ENCODE results near the gene SHC2. TPM values are rescaled to one million over a fixed set of nuclear protein-coding genes. Genes with fewer than 3 reads are reported as not detected.

SHC2 gene
- 0.82 to 1.1 TPM (median 0.95 TPM) in 5 replicates for total RNA-seq (2022; extraction: Qiagen RNA extraction; ENCODE audit: low read depth)

GRCh38 chr19:460877-461720 lies at the start of gene SHC2:
SHC2 (minus strand) TSS chr19:461033; CDS start chr19:460996, 37 bp downstream.

GRCh38 chr19:507286-508203 lies 46.7 kb upstream of the SHC2 start, which contains the start of gene TPGS1:
TPGS1 (plus strand) TSS chr19:507497; CDS start chr19:507507, 10 bp downstream.

GRCh38 chr19:496112-496665 lies 35.4 kb upstream of the SHC2 start, which contains the start of gene MADCAM1:
MADCAM1 (plus strand) TSS chr19:496486; CDS start chr19:496500, 14 bp downstream.

GRCh38 chr19:408902-409515 lies 51.8 kb downstream of the SHC2 start, which contains the start of gene C2CD4C:
C2CD4C (minus strand) TSS chr19:409147; CDS start chr19:408361, 786 bp downstream.

Other genes starting within 250 kb of the SHC2 start
- 89.1 to 113 TPM (median 104 TPM) in 5 replicates for gene PLPP2, start 169.6 kb downstream of the SHC2 start, total RNA-seq (2022; extraction: Qiagen RNA extraction; ENCODE audit: low read depth)
- gene MIER2, start 116.2 kb downstream of the SHC2 start, total RNA-seq (2022; extraction: Qiagen RNA extraction; ENCODE audit: low read depth), result 17.8 to 23.8 TPM (median 19.7 TPM) in 5 replicates
- gene C2CD4C, start 51.9 kb downstream of the SHC2 start, total RNA-seq (2022; extraction: Qiagen RNA extraction; ENCODE audit: low read depth), result 0.22 to 0.60 TPM (median 0.58 TPM) in 5 replicates
- 0.17 to 0.42 TPM (median 0.31 TPM) in 5 replicates for gene MADCAM1, start 35.5 kb upstream of the SHC2 start, total RNA-seq (2022; extraction: Qiagen RNA extraction; ENCODE audit: low read depth)
- 10.7 to 15.7 TPM (median 14.1 TPM) in 5 replicates for gene TPGS1, start 46.5 kb upstream of the SHC2 start, total RNA-seq (2022; extraction: Qiagen RNA extraction; ENCODE audit: low read depth)
- gene CDC34, start 70.7 kb upstream of the SHC2 start, total RNA-seq (2022; extraction: Qiagen RNA extraction; ENCODE audit: low read depth), result 67.0 to 104 TPM (median 93.1 TPM) in 5 replicates
- 0.23 to 0.31 TPM (median 0.26 TPM) in 5 replicates for gene GZMM, start 83.0 kb upstream of the SHC2 start, total RNA-seq (2022; extraction: Qiagen RNA extraction; ENCODE audit: low read depth)
- gene BSG, start 111.6 kb upstream of the SHC2 start, total RNA-seq (2022; extraction: Qiagen RNA extraction; ENCODE audit: low read depth), result 669 to 733 TPM (median 672 TPM) in 5 replicates
- 30.9 to 43.9 TPM (median 36.4 TPM) in 5 replicates for gene HCN2, start 128.8 kb upstream of the SHC2 start, total RNA-seq (2022; extraction: Qiagen RNA extraction; ENCODE audit: low read depth)
- gene POLRMT, start 172.5 kb upstream of the SHC2 start, total RNA-seq (2022; extraction: Qiagen RNA extraction; ENCODE audit: low read depth), result 64.0 to 104 TPM (median 94.3 TPM) in 5 replicates
- 0.32 to 0.97 TPM (median 0.76 TPM) in 5 replicates for gene FGF22, start 178.8 kb upstream of the SHC2 start, total RNA-seq (2022; extraction: Qiagen RNA extraction; ENCODE audit: low read depth)
- 59.2 to 69.6 TPM (median 63.5 TPM) in 5 replicates for gene RNF126, start 202.2 kb upstream of the SHC2 start, total RNA-seq (2022; extraction: Qiagen RNA extraction; ENCODE audit: low read depth)
- 126 to 139 TPM (median 135 TPM) in 5 replicates for gene FSTL3, start 215.4 kb upstream of the SHC2 start, total RNA-seq (2022; extraction: Qiagen RNA extraction; ENCODE audit: low read depth)
- 0.09 to 0.31 TPM (median 0.12 TPM) in 4 of 5 replicates, not detected in the other for gene PRSS57, start 234.4 kb upstream of the SHC2 start, total RNA-seq (2022; extraction: Qiagen RNA extraction; ENCODE audit: low read depth)
- 11.5 to 17.0 TPM (median 13.6 TPM) in 5 replicates for gene PALM, start 247.9 kb upstream of the SHC2 start, total RNA-seq (2022; extraction: Qiagen RNA extraction; ENCODE audit: low read depth)